Measurements from ENCODE around the gene CDON.

DNA sequence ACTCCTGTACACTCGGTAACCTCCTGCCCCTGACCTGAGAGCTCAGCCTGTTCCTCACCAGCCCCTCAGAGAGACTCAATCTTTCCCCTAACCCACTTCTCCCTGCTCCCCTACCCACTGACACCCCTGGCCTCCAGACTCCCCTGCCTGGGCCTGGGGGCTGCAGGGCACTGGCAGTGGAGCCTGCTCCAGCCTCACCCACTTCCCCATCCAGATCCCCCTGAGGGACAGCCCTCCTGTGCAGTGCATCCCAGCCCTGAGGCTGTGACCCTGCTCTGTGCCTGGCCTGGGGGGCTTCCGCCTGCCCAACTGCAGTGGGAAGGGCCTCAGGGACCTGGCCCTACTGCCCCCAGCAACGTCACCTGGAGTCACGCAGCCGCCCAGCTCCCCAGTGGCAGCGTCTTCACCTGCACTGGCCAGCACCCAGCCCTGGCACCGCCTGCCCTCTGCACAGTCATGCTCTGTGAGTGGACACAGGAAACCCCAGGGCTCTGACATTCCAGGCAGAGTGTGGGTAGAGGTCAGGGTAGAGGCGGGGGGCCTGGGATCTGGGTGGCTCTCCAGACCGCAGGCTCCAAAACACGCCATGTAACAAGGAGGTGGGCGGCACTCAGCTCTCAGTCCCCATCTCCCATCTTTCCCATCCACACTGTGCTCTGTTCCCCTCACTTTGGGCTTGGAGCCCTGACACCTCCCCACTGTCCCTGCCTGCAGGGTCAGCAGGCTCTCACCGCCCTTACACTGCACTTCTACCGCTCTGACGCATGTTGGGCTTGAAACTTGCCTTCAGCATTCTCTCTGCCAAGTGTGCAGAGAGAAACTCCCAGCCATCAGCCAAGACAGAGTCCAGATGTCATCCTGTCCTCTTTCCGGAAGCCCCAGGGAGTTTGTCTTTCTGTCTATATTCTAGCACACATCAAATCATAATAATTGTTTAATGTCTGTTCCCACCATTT is 111.7 kb downstream of the CDON start:
- no peak for TF ChIP-seq CTCF (IDR thresholded peaks at IDR 0.05)
- TF ChIP-seq POLR2A (IDR thresholded peaks at IDR 0.05) = no peak
